Fibroblast of mammary gland (primary cell): ENCODE measurements around the gene MAP3K20.
A peak's percentile ranks its signal among the peaks of the same experiment; 100 is the strongest.

Experiments
- DNase-seq: peaks from one replicate; pipeline ENCODE4 v3.0.0-alpha.2; 2010; ENCODE audit warnings: low read depth
- H3K4me3 ChIP-seq: 2 replicates; pipeline ENCODE4 v1.5.1; 2011; ENCODE audit warnings: low read depth, mild to moderate bottlenecking, low read length, moderate library complexity; ENCODE audit not compliant: control insufficient read depth
- TF ChIP-seq, protein P1 (sequence below): conservative IDR thresholded peaks from 2 replicates; pipeline ENCODE4 v1.5.1; 2011; ENCODE audit warnings: low read depth, low read length, inconsistent platforms; ENCODE audit not compliant: control insufficient read depth, insufficient read depth

Gene MAP3K20

DNA sequence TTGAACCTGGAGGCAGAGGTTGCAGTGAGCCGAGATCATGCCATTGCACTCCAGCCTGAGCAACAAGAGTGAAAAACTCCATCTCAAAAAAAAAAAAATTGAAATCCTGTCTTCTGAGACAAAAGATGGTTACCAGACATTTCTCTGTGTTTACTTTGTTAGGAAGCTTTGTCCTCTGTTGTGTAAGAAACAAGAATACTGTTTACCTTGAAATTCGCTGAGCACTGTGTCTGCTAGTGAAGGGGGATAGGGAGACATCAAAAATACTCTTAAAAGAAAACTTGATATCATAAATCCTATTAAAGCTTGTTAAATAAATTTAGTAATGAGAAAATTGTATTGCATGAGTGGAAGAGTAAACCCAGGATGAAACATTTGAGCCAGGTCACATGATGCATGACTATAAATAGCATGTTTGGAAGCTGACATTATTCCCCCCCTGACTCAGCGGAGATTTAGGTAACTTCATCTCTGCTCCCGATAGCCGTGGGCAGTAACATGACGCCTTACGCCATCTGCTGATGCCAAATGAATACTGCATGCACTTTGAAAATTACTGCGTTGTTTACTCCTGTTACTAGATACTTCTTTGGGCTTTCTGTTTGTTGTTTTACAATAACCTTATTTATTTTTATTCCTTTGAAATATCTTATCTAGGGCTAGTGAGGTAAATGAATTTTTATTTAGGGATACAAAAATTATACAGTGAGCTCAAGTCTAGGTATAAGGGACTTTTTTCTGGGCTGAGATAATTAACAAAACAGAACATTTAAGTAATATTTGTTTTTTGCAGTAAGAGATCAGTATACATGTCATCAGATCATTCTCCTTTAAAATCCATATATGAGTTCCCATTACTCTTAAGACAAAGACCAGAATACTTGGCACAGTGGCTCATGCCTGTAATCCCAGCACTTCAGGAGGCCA lies 134.9 kb downstream of the MAP3K20 start:
- DNase-seq = peak; percentile 98
- TF ChIP-seq, protein P1, sequence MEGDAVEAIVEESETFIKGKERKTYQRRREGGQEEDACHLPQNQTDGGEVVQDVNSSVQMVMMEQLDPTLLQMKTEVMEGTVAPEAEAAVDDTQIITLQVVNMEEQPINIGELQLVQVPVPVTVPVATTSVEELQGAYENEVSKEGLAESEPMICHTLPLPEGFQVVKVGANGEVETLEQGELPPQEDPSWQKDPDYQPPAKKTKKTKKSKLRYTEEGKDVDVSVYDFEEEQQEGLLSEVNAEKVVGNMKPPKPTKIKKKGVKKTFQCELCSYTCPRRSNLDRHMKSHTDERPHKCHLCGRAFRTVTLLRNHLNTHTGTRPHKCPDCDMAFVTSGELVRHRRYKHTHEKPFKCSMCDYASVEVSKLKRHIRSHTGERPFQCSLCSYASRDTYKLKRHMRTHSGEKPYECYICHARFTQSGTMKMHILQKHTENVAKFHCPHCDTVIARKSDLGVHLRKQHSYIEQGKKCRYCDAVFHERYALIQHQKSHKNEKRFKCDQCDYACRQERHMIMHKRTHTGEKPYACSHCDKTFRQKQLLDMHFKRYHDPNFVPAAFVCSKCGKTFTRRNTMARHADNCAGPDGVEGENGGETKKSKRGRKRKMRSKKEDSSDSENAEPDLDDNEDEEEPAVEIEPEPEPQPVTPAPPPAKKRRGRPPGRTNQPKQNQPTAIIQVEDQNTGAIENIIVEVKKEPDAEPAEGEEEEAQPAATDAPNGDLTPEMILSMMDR = peak; percentile 97
- no peak overlapping the region for H3K4me3 ChIP-seq

DNA sequence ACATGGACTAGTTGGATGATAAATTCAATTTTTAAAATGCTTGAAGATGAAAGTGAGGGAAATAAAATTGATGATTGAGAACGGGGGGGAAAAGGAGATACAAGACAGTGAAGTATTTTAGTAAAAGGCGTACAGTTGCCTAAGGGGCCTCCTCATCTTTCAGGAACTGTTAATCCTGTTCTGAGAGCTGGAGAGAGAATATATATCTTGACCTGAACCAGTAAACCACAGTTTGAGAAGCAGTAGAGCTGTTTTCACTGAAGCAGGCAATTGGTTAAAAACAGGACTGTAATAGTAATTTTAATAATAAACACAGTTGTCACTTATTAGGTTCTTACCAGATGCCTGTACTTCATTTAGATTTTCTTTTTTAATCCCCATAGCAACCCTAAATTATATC lies 137.5 kb downstream of the MAP3K20 start:
- no peak for DNase-seq
- H3K4me3 ChIP-seq = no peak overlapping the region
- TF ChIP-seq, protein P1 = no peak

DNA sequence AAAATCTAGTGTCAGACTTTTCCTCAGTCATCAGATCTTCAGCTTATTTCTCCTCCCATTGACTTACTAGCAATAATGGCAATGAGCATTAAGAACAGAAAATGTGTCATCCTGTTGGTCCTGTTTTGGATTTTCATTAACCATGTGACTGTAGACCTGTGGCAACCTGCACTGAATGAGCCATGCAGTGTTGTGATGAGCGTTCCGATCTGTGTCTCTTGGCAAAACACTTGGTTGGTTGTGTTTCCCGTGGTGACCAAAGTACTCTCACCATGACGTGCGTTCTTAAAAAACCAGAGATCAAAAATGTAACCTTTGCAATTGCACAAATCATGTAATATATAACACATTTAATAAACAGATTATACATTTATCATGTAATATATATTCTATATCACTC lies 138.6 kb downstream of the MAP3K20 start:
- TF ChIP-seq, protein P1 = no peak
- peak; percentile 62 for DNase-seq
- no peak overlapping the region for H3K4me3 ChIP-seq

DNA sequence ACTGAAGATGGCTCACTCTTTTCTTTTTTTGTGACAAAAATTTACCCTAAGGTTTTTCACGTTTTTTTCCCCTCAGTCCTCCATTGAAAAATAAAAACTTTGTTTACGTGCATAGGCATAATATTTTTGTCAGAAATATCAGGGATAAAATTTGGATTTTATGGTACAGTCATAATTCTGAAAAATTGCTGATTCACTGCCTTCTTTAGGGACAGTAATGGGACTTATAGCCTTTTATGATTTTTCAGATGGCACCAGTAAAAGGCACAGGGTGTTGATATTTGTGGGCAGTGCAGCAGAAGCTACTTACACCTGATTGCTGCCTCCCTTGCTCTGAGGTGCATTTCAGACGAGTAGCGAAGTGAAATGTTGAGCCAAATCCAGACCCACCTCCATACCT lies 139.7 kb downstream of the MAP3K20 start:
- TF ChIP-seq, protein P1 = no peak
- no peak overlapping the region for H3K4me3 ChIP-seq
- no peak for DNase-seq

DNA sequence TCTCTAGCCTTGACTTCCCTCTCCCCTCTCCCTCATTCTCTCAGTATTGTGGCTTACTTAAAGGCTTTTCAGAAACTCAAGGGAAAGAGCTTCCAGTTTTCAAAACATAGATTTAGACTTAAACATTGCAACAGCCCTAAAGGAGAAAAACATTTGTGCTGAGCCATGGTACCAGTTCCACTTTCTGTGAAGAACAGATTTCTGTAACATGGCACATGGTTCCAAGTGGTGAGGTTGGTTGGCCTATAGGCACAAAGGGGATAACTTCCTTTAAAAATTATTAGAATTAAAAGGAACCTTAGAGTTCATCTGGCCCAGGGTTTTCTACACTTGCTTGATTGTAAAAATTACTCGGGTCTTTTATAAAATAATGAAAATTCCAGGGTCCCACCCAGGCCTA lies 140.4 kb downstream of the MAP3K20 start:
- H3K4me3 ChIP-seq = no peak overlapping the region
- TF ChIP-seq, protein P1 = no peak
- no peak for DNase-seq

DNA sequence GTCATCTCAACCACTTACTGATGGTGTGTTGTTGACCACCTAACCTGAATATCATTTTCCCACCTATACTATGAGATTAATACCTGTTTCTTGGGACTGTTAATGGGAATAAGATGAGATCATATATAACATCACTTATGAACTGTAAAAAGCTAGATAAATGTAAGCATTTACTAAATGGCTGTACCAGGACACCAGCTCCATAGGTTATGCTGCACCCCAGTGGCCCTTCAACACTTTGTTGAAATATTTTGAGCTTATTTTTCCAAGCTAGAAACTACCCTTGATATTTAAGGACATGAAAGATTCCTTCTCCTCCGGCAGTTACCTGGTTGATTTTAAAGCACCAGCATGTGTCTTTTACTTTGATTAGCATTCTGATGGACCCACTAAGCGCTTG lies 141.0 kb downstream of the MAP3K20 start:
- no peak for DNase-seq
- TF ChIP-seq, protein P1 = no peak
- no peak overlapping the region for H3K4me3 ChIP-seq
